ENCODE measurements around the gene EHBP1.
"Not testable (repeated sequence)": the region's sequence is repeated elsewhere in the genome, so short reads cannot be mapped to it uniquely, and the experiment has no call there.

The EHBP1 gene

GRCh38 chr2:63059793-63060471 lies 354.4 kb downstream of the EHBP1 start:
- DNase-seq (ENCODE audit: low read depth in 2 of 2, low spot score in 1 of 2) = no peak

- no peak for DNase-seq (ENCODE audit: low read depth in 2 of 2, low spot score in 1 of 2)
Observed at GRCh38 chr2:63060472-63060991, 355.0 kb downstream of the EHBP1 start.

DNA sequence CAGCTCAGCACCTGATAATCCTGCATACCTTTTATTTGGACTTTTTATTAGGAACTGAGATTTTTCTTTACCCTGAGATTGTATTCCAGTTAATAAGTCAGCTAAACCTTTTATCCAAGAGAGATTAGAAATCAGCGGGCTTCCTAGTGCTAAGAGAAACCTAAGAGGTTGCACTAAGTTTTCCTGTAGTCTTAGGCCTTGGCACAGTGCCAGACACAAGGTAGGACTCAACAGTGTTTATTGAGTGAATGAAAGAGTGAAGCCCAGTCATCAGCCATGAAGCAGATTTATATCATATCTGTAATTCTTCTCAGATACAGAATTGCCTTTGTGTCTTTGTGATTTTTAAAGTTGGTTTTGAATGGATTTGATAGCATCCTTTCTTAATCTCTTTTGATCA lies 358.7 kb downstream of the EHBP1 start:
- no peak for DNase-seq (ENCODE audit: low read depth in 2 of 2, low spot score in 1 of 2)

DNA sequence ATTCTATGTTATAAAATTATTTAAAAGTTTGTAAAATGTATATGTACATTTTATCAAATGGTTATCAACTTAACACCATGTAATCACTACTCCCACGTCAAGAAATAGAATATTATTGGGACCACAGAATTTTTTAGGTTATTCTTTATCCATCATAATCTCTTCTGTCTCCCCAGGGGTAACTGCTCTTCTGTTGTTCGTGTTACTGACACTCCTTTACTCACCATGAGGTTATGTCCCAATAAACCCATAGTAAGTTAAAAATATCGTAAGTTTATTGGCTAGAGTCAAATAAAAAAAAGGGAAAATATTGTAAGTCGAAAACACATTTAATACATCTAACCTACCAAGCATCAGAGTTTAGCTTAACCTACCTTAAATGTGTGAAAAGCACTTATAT lies 359.1 kb downstream of the EHBP1 start:
- DNase-seq (ENCODE audit: low read depth in 2 of 2, low spot score in 1 of 2) = no peak

DNA sequence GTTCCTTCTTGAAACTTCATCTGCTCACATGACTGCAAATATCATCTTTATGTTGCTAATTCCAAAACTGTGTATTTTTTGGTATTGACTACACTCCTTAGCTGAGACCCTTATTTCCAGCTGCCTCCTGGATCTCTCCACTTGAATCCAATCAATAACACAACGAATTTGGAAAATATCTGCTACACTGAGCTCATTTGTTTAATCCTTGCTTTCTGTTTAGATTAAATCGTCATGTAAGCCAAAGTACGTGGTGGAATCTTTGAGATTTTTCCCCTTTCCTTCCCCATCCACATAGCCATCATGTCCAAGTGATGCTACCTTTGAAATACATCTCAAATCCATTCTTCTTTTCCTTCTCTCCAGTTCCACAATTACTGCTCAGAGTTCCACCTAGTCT lies 360.8 kb downstream of the EHBP1 start:
- DNase-seq (ENCODE audit: low read depth in 2 of 2, low spot score in 1 of 2) = no peak

DNA sequence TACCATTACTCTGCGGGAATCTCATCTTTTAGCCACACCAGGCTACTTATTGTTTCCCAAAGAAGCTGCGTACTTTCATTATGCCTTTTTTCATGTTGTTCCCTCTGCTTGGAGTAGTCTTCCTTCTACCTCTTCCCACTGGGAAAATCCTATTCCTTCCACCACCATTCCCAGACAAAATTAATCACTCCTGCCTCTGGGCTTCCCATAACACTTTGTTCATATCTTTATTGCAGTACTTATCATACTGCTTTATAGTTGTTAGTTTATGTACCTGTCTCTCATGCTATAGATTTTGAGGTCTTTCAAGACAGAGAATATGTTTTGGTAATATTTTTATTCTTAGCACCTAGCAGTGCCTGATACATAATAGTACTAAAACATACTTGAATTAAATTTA lies 361.3 kb downstream of the EHBP1 start:
- DNase-seq (ENCODE audit: low read depth in 2 of 2, low spot score in 1 of 2) = no peak

GRCh38 chr2:63071664-63072063 lies 366.2 kb downstream of the EHBP1 start:
- DNase-seq (ENCODE audit: low read depth in 2 of 2, low spot score in 1 of 2) = no peak

- no peak for DNase-seq (ENCODE audit: low read depth in 2 of 2, low spot score in 1 of 2)
Observed at GRCh38 chr2:63073994-63074393, 368.5 kb downstream of the EHBP1 start.

DNA sequence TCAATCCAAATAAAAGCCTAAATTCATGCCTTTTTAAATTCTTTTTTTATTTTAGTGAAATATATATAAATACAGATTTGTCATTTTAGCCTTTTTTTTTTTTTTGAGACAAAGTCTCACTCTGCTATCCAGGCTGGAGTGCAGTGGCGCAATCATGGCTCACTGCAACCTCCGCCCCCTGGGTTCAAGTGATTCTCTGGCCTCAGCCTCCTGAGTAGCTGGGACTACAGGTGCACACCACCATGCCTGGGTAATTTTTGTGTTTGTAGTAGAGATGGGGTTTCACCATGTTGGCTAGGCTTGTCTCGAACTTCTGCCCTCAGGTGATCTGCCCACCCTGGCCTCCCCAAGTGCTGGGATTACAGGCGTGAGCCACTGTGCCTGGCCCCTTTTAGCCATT lies 368.9 kb downstream of the EHBP1 start:
- not testable (repeated sequence) for DNase-seq (ENCODE audit: low read depth in 2 of 2, low spot score in 1 of 2)

GRCh38 chr2:63078852-63079606 lies 373.5 kb downstream of the EHBP1 start:
- DNase-seq (ENCODE audit: low read depth in 2 of 2, low spot score in 1 of 2) = no peak

DNA sequence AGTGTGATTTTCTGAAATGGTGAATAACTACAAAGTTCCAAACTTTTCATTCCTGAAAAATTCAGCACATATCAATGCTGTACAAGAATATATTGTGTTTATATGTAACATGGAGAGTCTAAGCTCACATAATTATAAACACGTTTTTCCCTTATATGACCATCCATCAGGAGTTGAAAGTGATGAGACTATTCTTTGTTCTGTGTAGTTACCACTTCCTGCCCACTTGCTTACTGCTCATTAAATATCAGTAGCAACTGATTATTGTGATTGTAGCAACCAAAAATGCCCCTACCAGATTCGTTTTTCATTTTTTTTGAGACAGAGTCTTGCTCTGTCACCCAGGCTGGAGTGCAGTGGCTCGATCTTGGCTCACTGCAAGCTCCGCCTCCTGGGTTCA lies 375.9 kb downstream of the EHBP1 start:
- DNase-seq (ENCODE audit: low read depth in 2 of 2, low spot score in 1 of 2) = no peak

GRCh38 chr2:63086687-63087086 lies 381.2 kb downstream of the EHBP1 start:
- DNase-seq (ENCODE audit: low read depth in 2 of 2, low spot score in 1 of 2) = no peak

GRCh38 chr2:63092401-63092800 lies 386.9 kb downstream of the EHBP1 start:
- DNase-seq (ENCODE audit: low read depth in 2 of 2, low spot score in 1 of 2) = no peak

GRCh38 chr2:63092857-63093256 lies 387.3 kb downstream of the EHBP1 start:
- no peak for DNase-seq (ENCODE audit: low read depth in 2 of 2, low spot score in 1 of 2)

GRCh38 chr2:63093502-63093901 lies 388.0 kb downstream of the EHBP1 start:
- DNase-seq (ENCODE audit: low read depth in 2 of 2, low spot score in 1 of 2) = no peak

All from stimulated activated CD8-positive, alpha-beta memory T cell treated with anti-CD3 and anti-CD28 coated beads, Interleukin-4, amount 100 ng/mL, for 4 hours (primary cell).